ENCODE results near the gene ZNF619.

DNA sequence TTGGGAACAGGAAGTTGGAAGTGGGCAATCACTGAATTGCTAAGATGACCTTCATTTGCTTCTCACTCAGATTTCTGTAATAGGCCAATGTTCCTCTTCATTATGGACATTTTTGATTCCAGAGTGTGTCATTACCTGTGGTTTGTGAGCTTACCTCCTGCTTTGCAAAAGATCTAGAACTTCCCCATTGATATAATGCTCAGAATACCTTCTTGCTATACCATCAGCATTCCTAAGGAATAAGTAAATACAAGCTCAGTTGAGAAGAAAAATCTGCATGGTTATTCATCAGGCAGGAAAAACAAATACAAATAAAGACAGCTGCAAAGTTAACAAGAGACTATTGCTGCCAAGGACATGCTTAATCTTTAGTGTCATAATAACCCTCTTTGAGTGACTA, 25.4 kb upstream of the ZNF619 start:
- TF ChIP-seq EZH2 (IDR thresholded peaks at IDR 0.05; ENCODE audit: borderline replicate concordance, insufficient read depth, low read depth, low read length, poor library complexity, severe bottlenecking): no peak
- TF ChIP-seq CTCF (IDR thresholded peaks at IDR 0.05): no peak
